Lower leg skin (tissue), 3 donors: ENCODE data around the gene HOXB8.

Experiments
- CTCF ChIP-seq, 3 donors: fragments of 450-650 bp; IDR thresholded peaks; one replicate each; pipeline ENCODE4 v1.5.1; 2016; ENCODE audit warnings: antibody characterized with exemption in 3 of 3, mild to moderate bottlenecking in 3 of 3, moderate library complexity in 2 of 3
- POLR2A ChIP-seq, 2 donors: fragments of 450-650 bp; IDR thresholded peaks; one replicate each; pipeline ENCODE4 v1.6.1; 2016 to 2017; ENCODE audit warnings: antibody characterized with exemption in 2 of 2, mild to moderate bottlenecking in 1 of 2, moderate library complexity in 1 of 2

- TF ChIP-seq POLR2A (IDR thresholded peaks at IDR 0.05) (no peak), CTCF (IDR thresholded peaks at IDR 0.05) (no peak)
Observed at GRCh38 chr17:48605991-48606891, 8.9 kb downstream of the HOXB8 start.
